ENCODE measurements around the gene TEX30.

The TEX30 gene

GRCh38 chr13:102812611-102813287, 39.2 kb upstream of the TEX30 start (continued):
- TF ChIP-seq POU6F1 (CRISPR knock-in tag; IDR thresholded peaks at IDR 0.05; ENCODE audit: borderline replicate concordance, low read depth) = no peak
- no peak for TF ChIP-seq TOX (CRISPR knock-in tag; IDR thresholded peaks at IDR 0.05; ENCODE audit: borderline replicate concordance)
- no peak for TF ChIP-seq TCF4 (CRISPR knock-in tag; IDR thresholded peaks at IDR 0.05; ENCODE audit: borderline replicate concordance)
- no peak for TF ChIP-seq ZFP30 (CRISPR knock-in tag; IDR thresholded peaks at IDR 0.05)
- no peak for TF ChIP-seq GLIS3 (CRISPR knock-in tag; IDR thresholded peaks at IDR 0.05)
- no peak for TF ChIP-seq ARNTL (CRISPR knock-in tag; IDR thresholded peaks at IDR 0.05; ENCODE audit: borderline replicate concordance, low read depth)

DNA sequence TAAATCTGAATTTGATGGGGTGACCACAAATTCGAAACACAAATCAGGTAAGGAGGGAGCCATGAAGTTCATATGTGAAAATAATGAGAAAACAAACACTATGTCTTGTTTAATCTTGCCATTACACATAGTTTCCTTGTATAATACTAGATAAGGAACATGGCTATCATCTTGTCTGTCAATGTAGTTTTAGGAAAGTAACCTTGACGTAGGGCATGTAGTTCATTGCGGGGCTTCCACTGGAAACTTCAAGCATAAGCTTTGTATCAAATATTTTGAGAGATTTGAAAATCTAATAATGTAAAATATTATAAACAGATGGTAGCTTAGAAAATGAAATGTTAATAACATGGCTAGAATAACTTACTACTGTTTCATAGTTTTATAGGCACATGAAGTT, 34.1 kb upstream of the TEX30 start:
- peak; percentile 64 for ATAC-seq
- TF ChIP-seq ESRRG (CRISPR knock-in tag; IDR thresholded peaks at IDR 0.05) (no peak), TSHZ2 (CRISPR knock-in tag; IDR thresholded peaks at IDR 0.05) (no peak; the same call in 1 of the 2 replicates), ZNF70 (CRISPR knock-in tag; IDR thresholded peaks at IDR 0.05) (no peak), ZFP3 (CRISPR knock-in tag; IDR thresholded peaks at IDR 0.05) (no peak), PATZ1 (CRISPR knock-in tag; IDR thresholded peaks at IDR 0.05; ENCODE audit: borderline replicate concordance) (no peak), POU6F1 (CRISPR knock-in tag; IDR thresholded peaks at IDR 0.05; ENCODE audit: borderline replicate concordance, low read depth) (no peak), OSR1 (CRISPR knock-in tag; IDR thresholded peaks at IDR 0.05) (no peak), ZNF8 (CRISPR knock-in tag; IDR thresholded peaks at IDR 0.05) (no peak), TCF4 (CRISPR knock-in tag; IDR thresholded peaks at IDR 0.05; ENCODE audit: borderline replicate concordance) (peak; percentile 83), CSRNP3 (CRISPR knock-in tag; IDR thresholded peaks at IDR 0.05) (0 out of 2 replicates have a peak, but pooled peaks have one; percentile 47), ISL1 (CRISPR knock-in tag; IDR thresholded peaks at IDR 0.05) (peak; percentile 74), GLIS3 (CRISPR knock-in tag; IDR thresholded peaks at IDR 0.05) (0 out of 2 replicates have a peak, but pooled peaks have one; percentile 10), ZFP30 (CRISPR knock-in tag; IDR thresholded peaks at IDR 0.05) (no peak)
- TF ChIP-seq, protein P1, sequence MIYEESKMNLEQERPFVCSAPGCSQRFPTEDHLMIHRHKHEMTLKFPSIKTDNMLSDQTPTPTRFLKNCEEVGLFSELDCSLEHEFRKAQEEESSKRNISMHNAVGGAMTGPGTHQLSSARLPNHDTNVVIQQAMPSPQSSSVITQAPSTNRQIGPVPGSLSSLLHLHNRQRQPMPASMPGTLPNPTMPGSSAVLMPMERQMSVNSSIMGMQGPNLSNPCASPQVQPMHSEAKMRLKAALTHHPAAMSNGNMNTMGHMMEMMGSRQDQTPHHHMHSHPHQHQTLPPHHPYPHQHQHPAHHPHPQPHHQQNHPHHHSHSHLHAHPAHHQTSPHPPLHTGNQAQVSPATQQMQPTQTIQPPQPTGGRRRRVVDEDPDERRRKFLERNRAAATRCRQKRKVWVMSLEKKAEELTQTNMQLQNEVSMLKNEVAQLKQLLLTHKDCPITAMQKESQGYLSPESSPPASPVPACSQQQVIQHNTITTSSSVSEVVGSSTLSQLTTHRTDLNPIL (CRISPR knock-in tag; IDR thresholded peaks at IDR 0.05; ENCODE audit: low read depth) = peak; percentile 41; the same call in 1 of the 2 replicates

GRCh38 chr13:102805680-102806079, 32.1 kb upstream of the TEX30 start:
- no peak for ATAC-seq

More at GRCh38 chr13:102805680-102806079, 32.1 kb upstream of the TEX30 start:
- TF ChIP-seq CSDC2 (CRISPR knock-in tag; IDR thresholded peaks at IDR 0.05) = no peak
- peak; percentile 95 for TF ChIP-seq ZNF8 (CRISPR knock-in tag; IDR thresholded peaks at IDR 0.05)
